Sigmoid colon (tissue), 7 donors: ENCODE measurements around the gene RPS6KA1. TPM values are rescaled to one million over a fixed set of nuclear protein-coding genes. Genes with fewer than 3 reads are reported as not detected.
"Not testable (repeated sequence)": the region's sequence is repeated elsewhere in the genome, so short reads cannot be mapped to it uniquely, and the experiment has no call there.

Source experiments
- DNase-seq: peaks from one replicate; pipeline ENCODE4 v3.0.0-alpha.2; 2019
- H3K27ac ChIP-seq, 4 donors: fragments of 200-600 bp; sonication (generic); one replicate each; pipeline ENCODE4 v1.5.1; 2016 to 2019; ENCODE audit warnings: mild to moderate bottlenecking in 1 of 4
- H3K27me3 ChIP-seq, 3 donors: fragments of 200-600 bp; sonication (generic); one replicate each; pipeline ENCODE4 v1.5.1; 2019; ENCODE audit warnings: mild to moderate bottlenecking in 1 of 3
- H3K36me3 ChIP-seq, 4 donors: fragments of 200-600 bp; sonication (generic); one replicate each; pipeline ENCODE4 v1.5.1; 2016 to 2019
- H3K4me1 ChIP-seq, 4 donors: fragments of 200-600 bp; sonication (generic); one replicate each; pipeline ENCODE4 v1.5.1; 2017 to 2019
- H3K4me3 ChIP-seq, 4 donors: fragments of 200-600 bp; sonication (generic); one replicate each; pipeline ENCODE4 v1.5.1; 2017 to 2019; ENCODE audit warnings: mild to moderate bottlenecking in 2 of 4, moderate library complexity in 1 of 4
- H3K9me3 ChIP-seq, 4 donors: fragments of 200-600 bp in 3 of 4; sonication (generic) in 3 of 4; one replicate each; pipeline versions ENCODE4 v1.5.1 to v1.6.1; 2013 to 2019
- EP300 ChIP-seq, 4 donors: sonication (generic); formaldehyde crosslinking; IDR thresholded peaks; one replicate each; pipeline ENCODE4 v1.6.1; 2017; ENCODE audit warnings: antibody characterized with exemption in 4 of 4
- POLR2A ChIP-seq, 2 donors: fragments of 450-650 bp; IDR thresholded peaks; one replicate each; pipeline ENCODE4 v1.6.1; 2016; ENCODE audit warnings: antibody characterized with exemption in 2 of 2, mild to moderate bottlenecking in 2 of 2, moderate library complexity in 2 of 2
- POLR2AphosphoS5 ChIP-seq, 4 donors: sonication (generic); formaldehyde crosslinking; IDR thresholded peaks; one replicate each; pipeline ENCODE4 v1.6.1; 2017; ENCODE audit warnings: antibody characterized with exemption in 4 of 4
- WGBS, 2 donors: extraction: QIAGEN DNeasy Blood & Tissue Kit; methylation state at CpG; one replicate each; pipeline ENCODE4 v1.1.7; 2013; 5-methylcytosine and 5-hydroxymethylcytosine counted together
- intact Hi-C: fragments of 100-400 bp; cut with DNase I; formaldehyde crosslinking; loops from one replicate; pipeline ENCODE4 v1.15.1; 2023
- polyA plus RNA-seq, 3 donors: library from polyadenylated mRNA; stranded (reverse); fragments of 200-250 nt; gene quantifications; one replicate each; pipeline ENCODE4 v1.2.3, GENCODE V29; 2013
- total RNA-seq, 4 donors: library from RNA; depleted of rRNA; stranded (reverse); fragments of >200 nt; gene quantifications; one replicate each; pipeline ENCODE4 v1.1.0, GENCODE V29; 2016
- TF ChIP-seq, protein P1 (sequence below), 4 experiments: fragments of 450-650 bp in 3 of 4; fragments of 200-600 bp in 1 of 4; IDR thresholded peaks; one replicate each; pipeline ENCODE4 v1.5.1; 2016 to 2019; ENCODE audit warnings: antibody characterized with exemption in 4 of 4, mild to moderate bottlenecking in 3 of 4, moderate library complexity in 2 of 4
- donor health status: healthy with polysubstance abuse.
- donor health status: Bipolar disorder and iron deficiency.
- donor health status: healthy.

RPS6KA1 gene
- total and polyA plus RNA-seq, 7 donors = 2.5 to 116 (median 11.5) TPM

DNA sequence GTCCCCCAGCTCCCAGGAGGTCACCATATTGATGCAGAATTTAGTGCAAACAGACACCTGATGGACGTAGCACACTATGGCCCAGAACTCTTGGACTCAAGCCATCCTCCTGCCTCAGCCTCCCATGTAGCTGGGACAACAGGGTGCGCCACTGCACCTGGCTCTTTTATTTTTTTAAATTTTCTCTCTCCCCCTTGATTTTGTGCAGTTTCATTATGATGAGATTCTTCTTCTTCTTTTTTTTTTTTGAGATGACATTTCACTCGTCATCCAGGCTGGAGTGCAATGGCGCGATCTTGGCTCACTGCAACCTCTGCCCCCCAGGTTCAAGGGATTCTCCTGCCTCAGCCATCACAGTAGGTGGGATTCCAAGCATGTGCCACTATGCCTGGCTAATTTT is 63.8 kb downstream of the RPS6KA1 start:
- no peak overlapping the region for H3K27ac ChIP-seq
- no peak overlapping the region for H3K4me3 ChIP-seq
- TF ChIP-seq POLR2AphosphoS5 (IDR thresholded peaks at IDR 0.05) (no peak), POLR2A (IDR thresholded peaks at IDR 0.05) (no peak), EP300 (IDR thresholded peaks at IDR 0.05) (no peak)
- TF ChIP-seq, protein P1, sequence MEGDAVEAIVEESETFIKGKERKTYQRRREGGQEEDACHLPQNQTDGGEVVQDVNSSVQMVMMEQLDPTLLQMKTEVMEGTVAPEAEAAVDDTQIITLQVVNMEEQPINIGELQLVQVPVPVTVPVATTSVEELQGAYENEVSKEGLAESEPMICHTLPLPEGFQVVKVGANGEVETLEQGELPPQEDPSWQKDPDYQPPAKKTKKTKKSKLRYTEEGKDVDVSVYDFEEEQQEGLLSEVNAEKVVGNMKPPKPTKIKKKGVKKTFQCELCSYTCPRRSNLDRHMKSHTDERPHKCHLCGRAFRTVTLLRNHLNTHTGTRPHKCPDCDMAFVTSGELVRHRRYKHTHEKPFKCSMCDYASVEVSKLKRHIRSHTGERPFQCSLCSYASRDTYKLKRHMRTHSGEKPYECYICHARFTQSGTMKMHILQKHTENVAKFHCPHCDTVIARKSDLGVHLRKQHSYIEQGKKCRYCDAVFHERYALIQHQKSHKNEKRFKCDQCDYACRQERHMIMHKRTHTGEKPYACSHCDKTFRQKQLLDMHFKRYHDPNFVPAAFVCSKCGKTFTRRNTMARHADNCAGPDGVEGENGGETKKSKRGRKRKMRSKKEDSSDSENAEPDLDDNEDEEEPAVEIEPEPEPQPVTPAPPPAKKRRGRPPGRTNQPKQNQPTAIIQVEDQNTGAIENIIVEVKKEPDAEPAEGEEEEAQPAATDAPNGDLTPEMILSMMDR (IDR thresholded peaks at IDR 0.05) = no peak
- intact Hi-C loops = no loop called here
- WGBS, 2 donors = 73 to 82% methylated on average over 5 of the region's 5 CpGs
- peak; percentile 2 for DNase-seq
- no peaks in the 10 kb centered on the region for H3K36me3 ChIP-seq
- H3K4me1 ChIP-seq = no peaks in the 10 kb centered on the region
- no peaks in the 10 kb centered on the region for H3K9me3 ChIP-seq
- H3K27me3 ChIP-seq = no peaks in the 10 kb centered on the region

DNA sequence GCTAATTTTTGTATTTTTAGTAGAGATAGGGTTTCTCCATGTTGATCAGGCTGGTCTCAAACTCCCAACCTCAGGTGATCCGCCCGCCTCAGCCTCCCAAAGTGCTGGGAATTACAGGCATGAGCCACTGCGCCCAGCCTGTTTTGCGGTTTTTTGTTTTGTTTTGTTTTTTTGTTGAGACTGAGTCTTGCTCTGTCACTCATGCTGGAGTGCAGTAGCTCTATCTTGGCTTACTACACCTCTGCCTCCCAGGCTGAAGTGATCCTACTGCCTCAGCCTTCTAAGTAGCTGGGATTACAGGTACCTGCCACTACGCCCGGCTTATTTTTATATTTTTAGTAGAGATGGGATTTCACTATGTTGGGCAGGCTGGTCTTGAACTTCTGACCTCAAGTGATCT is 65.0 kb downstream of the RPS6KA1 start:
- H3K27me3 ChIP-seq, H3K27ac ChIP-seq, intact Hi-C loops, H3K4me3 ChIP-seq, H3K4me1 ChIP-seq, H3K9me3 ChIP-seq, H3K36me3 ChIP-seq: not testable (repeated sequence)
- WGBS, 2 donors = 92 to 97% methylated on average over 6 of the region's 6 CpGs
- DNase-seq = peak; percentile 10

DNA sequence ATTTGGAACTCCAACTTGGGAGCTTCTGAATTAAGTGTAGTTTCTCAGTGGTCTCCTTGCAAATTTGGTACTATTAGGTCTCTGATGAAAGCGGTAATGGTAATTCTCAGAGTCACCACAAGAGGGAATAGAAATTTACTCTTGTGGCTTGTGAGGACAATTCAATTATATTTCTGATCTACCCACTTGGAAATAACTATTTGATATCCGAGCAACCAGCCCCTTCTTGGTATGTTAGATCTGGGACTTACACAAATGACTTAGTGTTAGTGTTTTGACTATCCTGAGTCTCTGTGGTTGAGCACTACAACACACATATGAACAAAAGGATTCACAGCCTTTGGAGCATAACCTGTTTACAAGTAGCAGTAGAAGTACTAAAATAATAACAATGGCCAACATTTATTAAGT is 68.1 kb downstream of the RPS6KA1 start:
- Histone ChIP-seq H3K9me3 (no peaks in the 10 kb centered on the region), H3K4me3 (no peak overlapping the region), H3K36me3 (no peaks in the 10 kb centered on the region), H3K27ac (no peak overlapping the region), H3K27me3 (no peaks in the 10 kb centered on the region), H3K4me1 (no peaks in the 10 kb centered on the region)
- intact Hi-C loops = no loop called here
- TF ChIP-seq EP300 (IDR thresholded peaks at IDR 0.05) (no peak), POLR2AphosphoS5 (IDR thresholded peaks at IDR 0.05) (no peak), POLR2A (IDR thresholded peaks at IDR 0.05) (no peak)
- TF ChIP-seq, protein P1 (IDR thresholded peaks at IDR 0.05) = peak; percentile 49 to 74 (median 66)
- 6 to 7% methylated on average over 2 of the region's 2 CpGs for WGBS, 2 donors
- no peak for DNase-seq

DNA sequence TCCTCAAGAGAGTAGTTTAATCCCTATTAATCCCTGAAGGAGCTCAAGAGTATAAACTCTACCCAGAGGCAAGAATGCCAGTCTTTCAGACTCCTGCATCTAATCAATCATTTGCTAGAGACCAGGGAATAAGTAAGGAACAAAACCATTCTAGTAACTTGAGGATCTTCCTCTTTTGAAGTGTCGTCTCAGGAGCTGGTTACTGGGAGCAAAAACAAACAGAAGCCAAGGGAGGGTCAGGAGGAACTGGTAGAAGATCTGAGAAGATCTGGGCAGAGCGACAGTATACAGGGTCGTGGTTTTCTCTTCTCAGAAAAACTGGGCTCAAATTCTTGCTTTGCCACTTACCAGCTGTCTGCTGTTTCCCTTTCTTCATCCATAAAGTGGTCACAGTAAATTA is 69.3 kb downstream of the RPS6KA1 start:
- H3K36me3 ChIP-seq = no peaks in the 10 kb centered on the region
- H3K27me3 ChIP-seq = no peaks in the 10 kb centered on the region
- WGBS, 2 donors = 17 to 20% methylated on average over 3 of the region's 3 CpGs
- no peaks in the 10 kb centered on the region for H3K4me1 ChIP-seq
- intact Hi-C loops = no loop called here
- no peaks in the 10 kb centered on the region for H3K9me3 ChIP-seq
- no peak overlapping the region for H3K4me3 ChIP-seq
- H3K27ac ChIP-seq = no peak overlapping the region
- TF ChIP-seq POLR2AphosphoS5 (IDR thresholded peaks at IDR 0.05) (no peak), POLR2A (IDR thresholded peaks at IDR 0.05) (no peak), EP300 (IDR thresholded peaks at IDR 0.05) (no peak)
- TF ChIP-seq, protein P1 (IDR thresholded peaks at IDR 0.05) = no peak
- DNase-seq = no peak

DNA sequence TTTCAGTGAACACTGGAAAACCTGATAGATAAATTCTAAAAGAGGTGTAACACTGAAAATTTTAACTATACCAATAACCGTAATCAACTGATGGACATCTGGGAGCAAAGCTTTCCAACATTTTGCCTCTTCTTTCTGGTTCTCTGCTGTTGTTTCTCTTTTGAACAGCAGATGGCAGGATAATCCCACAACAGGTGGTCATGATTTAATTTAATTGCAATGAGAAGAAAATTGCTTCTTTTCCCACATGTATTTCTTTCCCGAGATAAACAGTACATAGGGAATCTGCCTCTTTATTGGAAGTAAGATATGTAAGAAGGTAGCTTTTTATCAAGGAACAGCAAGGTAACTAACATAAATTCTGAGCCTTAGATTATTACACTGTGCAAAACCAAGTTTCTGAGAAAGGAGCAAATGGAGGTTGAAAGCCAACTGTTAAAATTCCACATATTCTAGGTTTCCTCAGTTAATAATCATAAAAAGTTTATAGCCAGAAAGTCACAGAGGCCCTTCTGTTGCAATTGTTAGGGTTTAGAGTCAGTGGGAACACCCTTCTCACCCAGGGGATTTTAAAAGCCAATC is 72.9 kb downstream of the RPS6KA1 start:
- Histone ChIP-seq H3K27ac (peak overlapping the region in 1 of 4 donors; percentile 51), H3K4me1 (no peaks in the 10 kb centered on the region), H3K9me3 (no peaks in the 10 kb centered on the region), H3K27me3 (no peaks in the 10 kb centered on the region), H3K4me3 (no peak overlapping the region), H3K36me3 (no peaks in the 10 kb centered on the region)
- TF ChIP-seq POLR2A (IDR thresholded peaks at IDR 0.05) (no peak), EP300 (IDR thresholded peaks at IDR 0.05) (no peak), POLR2AphosphoS5 (IDR thresholded peaks at IDR 0.05) (peak in 3 of 4 donors; percentile 16 to 43 (median 36))
- TF ChIP-seq, protein P1 (IDR thresholded peaks at IDR 0.05) = peak; percentile 79 to 93 (median 87)
- intact Hi-C loops = loop anchor here (1.0 to 5.0 kb wide), 4 partner anchors 74 to 275 kb away; no protein-coding TSS in a partner anchor
- no peak for DNase-seq
- 0 to 4% methylated on average over 2 of the region's 2 CpGs for WGBS, 2 donors
